HG03039 (cell line): ENCODE data around the gene SERINC3.
"Not testable (repeated sequence)": the region's sequence is repeated elsewhere in the genome, so short reads cannot be mapped to it uniquely, and the experiment has no call there.

ENCODE experiments used
- ATAC-seq: cut with Tn5 transposase; IDR thresholded peaks from one replicate; pipeline ENCODE4 v1.9.1; 2021; ENCODE audit warnings: mild to moderate bottlenecking, moderate library complexity; ENCODE audit not compliant: unreplicated experiment

SERINC3 gene

GRCh38 chr20:44495257-44495656, 26.6 kb downstream of the SERINC3 start:
- ATAC-seq = no peak

- ATAC-seq = no peak
Observed at GRCh38 chr20:44494681-44495080, 27.2 kb downstream of the SERINC3 start.

GRCh38 chr20:44494266-44494665, 27.6 kb downstream of the SERINC3 start:
- ATAC-seq = no peak

GRCh38 chr20:44491635-44492395, 30.1 kb downstream of the SERINC3 start:
- ATAC-seq = no peak

GRCh38 chr20:44489931-44490330, 31.9 kb downstream of the SERINC3 start:
- no peak for ATAC-seq

- no peak for ATAC-seq
Observed at GRCh38 chr20:44489223-44489622, 32.6 kb downstream of the SERINC3 start.

- ATAC-seq = no peak
Observed at GRCh38 chr20:44488551-44488950, 33.3 kb downstream of the SERINC3 start.

GRCh38 chr20:44485830-44486198, 36.1 kb downstream of the SERINC3 start:
- ATAC-seq = no peak

- no peak for ATAC-seq
Observed at GRCh38 chr20:44485078-44485829, 36.6 kb downstream of the SERINC3 start.

GRCh38 chr20:44483112-44483511, 38.8 kb downstream of the SERINC3 start:
- no peak for ATAC-seq

- no peak for ATAC-seq
Observed at GRCh38 chr20:44481719-44482416, 40.0 kb downstream of the SERINC3 start.

GRCh38 chr20:44480097-44480496, 41.8 kb downstream of the SERINC3 start:
- ATAC-seq = no peak

GRCh38 chr20:44479643-44480042, 42.2 kb downstream of the SERINC3 start:
- ATAC-seq = no peak

- no peak for ATAC-seq
Observed at GRCh38 chr20:44478206-44478605, 43.7 kb downstream of the SERINC3 start.

GRCh38 chr20:44477151-44477550, 44.7 kb downstream of the SERINC3 start:
- no peak for ATAC-seq

- ATAC-seq = peak; percentile 89
Observed at GRCh38 chr20:44475694-44476560, 45.9 kb downstream of the SERINC3 start, which contains the start of gene TTPAL. Gene TTPAL, plus strand, starts transcription at chr20:44475874. Its CDS starts 4,126 bp downstream, at chr20:44480000.

- no peak for ATAC-seq
Observed at GRCh38 chr20:44475372-44475693, 46.5 kb downstream of the SERINC3 start.

GRCh38 chr20:44472283-44472682, 49.6 kb downstream of the SERINC3 start:
- ATAC-seq = not testable (repeated sequence)

GRCh38 chr20:44471481-44471882, 50.4 kb downstream of the SERINC3 start:
- ATAC-seq = no peak

- no peak for ATAC-seq
Observed at GRCh38 chr20:44470327-44470726, 51.5 kb downstream of the SERINC3 start.
